GM19240 (cell line): ENCODE results near the gene TNIP1.

Experiments
- DNase-seq: peaks from one replicate; pipeline ENCODE4 v3.0.0; 2011; ENCODE audit warnings: low spot score; ENCODE audit not compliant: insufficient read length

TNIP1 gene

GRCh38 chr5:151002681-151003502 is 77.9 kb downstream of the TNIP1 start:
- no peak for DNase-seq

DNA sequence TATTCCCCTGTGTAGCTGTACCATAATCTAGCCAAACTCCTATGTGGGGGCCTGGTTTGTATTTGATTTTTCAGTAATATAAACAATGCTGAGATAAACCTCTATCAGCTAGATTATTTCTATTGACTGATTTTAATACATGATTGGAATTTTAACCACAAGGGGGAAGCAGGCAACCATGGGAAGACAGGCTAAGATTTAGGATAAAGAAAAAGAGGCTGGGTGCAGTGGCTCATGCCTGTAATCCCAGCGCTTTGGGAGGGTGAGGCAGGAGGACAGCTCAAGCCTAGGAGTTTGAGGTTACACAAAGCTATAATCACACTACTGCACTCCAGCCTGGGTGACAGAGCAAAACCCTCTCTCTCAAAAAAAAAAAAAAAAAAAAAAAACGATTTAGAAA is 78.6 kb downstream of the TNIP1 start:
- DNase-seq: no peak

- DNase-seq: no peak
Observed at GRCh38 chr5:151001436-151001835, 79.4 kb downstream of the TNIP1 start.

DNA sequence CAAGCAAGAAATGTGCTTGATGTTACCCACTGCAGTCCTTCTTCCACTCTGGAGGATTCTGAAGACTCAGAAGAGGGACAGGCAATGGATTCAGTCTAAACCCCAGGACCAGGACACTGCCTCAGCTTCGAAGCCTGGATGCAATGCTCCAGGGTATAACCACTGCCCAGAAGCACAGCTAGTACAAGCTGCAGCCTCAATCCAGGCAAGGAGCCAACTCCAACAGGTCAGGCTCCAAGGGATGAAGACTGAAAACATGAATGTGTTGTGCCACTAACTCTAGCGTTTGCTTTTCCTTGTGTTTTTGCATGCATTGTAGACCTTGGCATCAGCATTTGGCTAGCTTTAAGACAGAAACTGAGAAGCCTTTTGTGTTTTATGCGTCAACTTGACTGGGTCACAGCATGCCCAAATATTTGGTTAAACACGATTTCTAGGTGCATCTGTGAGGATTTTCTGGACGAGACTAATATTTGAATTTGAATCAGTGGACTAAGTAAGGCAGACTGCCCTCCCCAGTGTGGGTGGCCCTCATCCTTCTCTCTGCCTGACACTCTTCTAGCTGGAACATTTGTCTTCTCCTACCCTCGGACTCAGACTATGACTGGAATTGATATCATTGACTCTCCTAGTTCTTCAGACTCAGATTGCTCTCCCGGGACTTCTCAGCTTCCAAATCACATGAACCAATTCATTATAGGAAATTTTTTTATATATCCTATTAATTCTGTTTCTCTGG is 81.0 kb downstream of the TNIP1 start:
- DNase-seq: no peak

DNA sequence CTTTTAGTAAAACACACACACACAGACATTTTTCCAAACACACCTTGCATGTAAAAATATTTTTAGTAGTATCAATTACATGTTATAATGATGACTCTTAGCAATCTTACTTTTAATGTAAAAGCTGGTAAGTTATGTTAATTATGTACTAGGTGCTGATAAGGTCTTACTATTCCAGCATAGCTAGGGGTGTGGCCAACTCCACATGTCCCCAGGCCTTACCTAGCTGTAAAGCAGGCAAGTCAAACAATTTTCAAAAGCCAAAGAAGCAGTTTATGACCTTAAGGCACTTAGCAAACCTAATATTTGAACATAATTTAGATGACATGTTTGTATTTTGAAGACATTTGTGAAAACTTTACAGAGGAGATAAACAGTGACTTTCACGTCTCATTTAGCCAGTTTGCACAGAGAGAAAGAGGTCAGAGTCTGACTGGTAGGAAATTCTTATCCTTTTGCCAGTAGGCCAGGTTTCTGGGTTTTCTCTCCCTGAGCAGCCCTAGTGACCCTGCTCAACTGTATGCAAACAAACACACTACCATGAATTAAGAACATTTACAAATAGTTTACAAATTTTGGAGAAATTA is 86.9 kb downstream of the TNIP1 start:
- DNase-seq: no peak

DNA sequence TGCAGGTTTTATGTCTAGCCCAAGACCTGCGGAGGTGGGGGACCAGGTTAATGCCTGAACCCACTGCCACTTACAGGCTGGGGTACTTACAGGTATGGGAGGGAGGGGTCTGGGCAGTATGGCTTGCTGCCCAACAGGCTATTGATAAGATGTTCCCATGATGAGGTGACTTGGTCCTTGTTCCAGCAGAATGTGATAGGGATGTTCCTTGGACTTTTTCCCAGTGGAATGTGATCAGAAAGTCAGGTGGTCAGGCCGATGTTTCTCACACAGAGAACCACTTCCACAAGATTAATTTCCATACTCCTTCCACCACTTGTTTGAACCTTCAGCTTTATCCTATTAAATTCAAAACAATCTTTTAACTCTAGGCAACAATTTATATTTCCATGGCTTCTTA is 87.4 kb downstream of the TNIP1 start:
- no peak for DNase-seq

- DNase-seq: no peak
Observed at GRCh38 chr5:150992705-150993104, 88.1 kb downstream of the TNIP1 start.

DNA sequence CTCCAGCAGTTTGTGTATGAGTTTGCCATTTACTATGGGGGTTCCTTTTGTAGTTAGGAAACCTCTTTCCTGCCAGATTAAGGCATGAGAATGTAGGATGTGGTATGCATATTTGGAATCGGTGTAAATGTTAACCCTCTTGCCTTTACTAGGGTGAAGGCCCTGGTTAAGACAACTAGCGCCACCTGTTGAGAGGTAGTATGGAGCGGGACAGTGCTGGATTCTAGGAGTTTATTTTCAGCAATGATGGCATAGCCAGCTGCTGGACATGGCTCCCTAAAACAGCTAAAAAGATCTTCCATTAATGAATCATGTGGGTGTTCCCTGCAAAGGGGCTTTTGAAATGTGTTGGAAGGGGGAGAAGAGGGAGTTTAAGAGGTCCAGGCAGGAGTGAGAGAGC is 91.1 kb downstream of the TNIP1 start:
- DNase-seq: no peak

- no peak for DNase-seq
Observed at GRCh38 chr5:150987746-150988145, 93.1 kb downstream of the TNIP1 start.
